Endothelial cell of umbilical vein (primary cell): ENCODE data around the gene SPATA31E1. TPM values are rescaled to one million over a fixed set of nuclear protein-coding genes. Genes with fewer than 3 reads are reported as not detected.

Experiments
- BruUV-seq: library from RNA; stranded (reverse); fragments of 400-500 nt; replicated peaks from 2 replicates; lab custom pipeline; 2021; lab: Mats Ljungman, UMichigan
- CTCF ChIA-PET: fragments of 300-600, 350-600 bp; sonication (Branson Sonifier 250); formaldehyde crosslinking; loops from one replicate; lab custom pipeline; 2021; ENCODE audit warnings: antibody characterized with exemption, inconsistent platforms; lab: Charles Lee
- POLR2A ChIA-PET: fragments of 300-600, 350-600 bp; sonication (Branson Sonifier 250); formaldehyde crosslinking; loops from one replicate; lab custom pipeline; 2021; ENCODE audit warnings: antibody characterized with exemption, inconsistent platforms; lab: Charles Lee
- DNase-seq: peaks from one replicate; pipeline ENCODE4 v3.0.0-alpha.2; 2011; ENCODE audit warnings: low read depth, low spot score
- FAIRE-seq: peaks from 2 replicates; lab custom pipeline; 2011; peaks lifted over from hg19 to GRCh38; lab: Jason Lieb, UNC
- H2AFZ ChIP-seq: 2 replicates; pipeline ENCODE4 v1.6.0; 2012; ENCODE audit warnings: low read depth, low read length, control low read depth, inconsistent platforms
- H3K27ac ChIP-seq: 2 replicates; pipeline ENCODE4 v1.5.1; 2011; ENCODE audit warnings: low read depth, mild to moderate bottlenecking, control low read depth, low read length, moderate library complexity; ENCODE audit not compliant: insufficient read depth
- H3K27me3 ChIP-seq, 2 experiments: 2 replicates each; pipeline versions ENCODE4 v1.6.0 to v1.6.1; 2011; ENCODE audit warnings: low read length in 2 of 2, mixed read lengths in 1 of 2; ENCODE audit not compliant: control insufficient read depth in 2 of 2, insufficient read depth in 2 of 2
- H3K36me3 ChIP-seq, 2 experiments: 2 replicates in 1 of 2; 3 replicates in 1 of 2; pipeline ENCODE4 v1.5.1; 2011; ENCODE audit warnings: low read length in 2 of 2, mild to moderate bottlenecking in 1 of 2, moderate library complexity in 1 of 2; ENCODE audit not compliant: control insufficient read depth in 2 of 2, insufficient read depth in 2 of 2; ENCODE audit errors: extremely low read depth in 1 of 2
- H3K4me1 ChIP-seq: 3 replicates; pipeline ENCODE4 v1.5.1; 2011; ENCODE audit warnings: mild to moderate bottlenecking, low read length; ENCODE audit not compliant: control insufficient read depth, insufficient read depth; ENCODE audit errors: extremely low read depth
- H3K4me2 ChIP-seq: 2 replicates; pipeline ENCODE4 v1.6.1; 2011; ENCODE audit warnings: low read length, control low read depth, mixed read lengths; ENCODE audit not compliant: insufficient read depth
- H3K4me3 ChIP-seq, 3 experiments: fragments of 200-600 bp in 1 of 3; sonication (generic), shearing (Covaris generic) in 1 of 3; replicated peaks in 1 of 3; 2 replicates each; pipeline ENCODE4 v1.5.1; 2011 to 2016; ENCODE audit warnings: control low read depth in 3 of 3, low read length in 3 of 3, mild to moderate bottlenecking in 2 of 3, inconsistent platforms in 1 of 3, low read depth in 1 of 3, moderate library complexity in 1 of 3; ENCODE audit not compliant: insufficient read depth in 1 of 3
- H3K79me2 ChIP-seq: 2 replicates; pipeline ENCODE4 v1.6.0; 2012; ENCODE audit warnings: low read length, inconsistent platforms; ENCODE audit not compliant: control insufficient read depth, insufficient read depth
- H3K9ac ChIP-seq: replicated peaks from 2 replicates; pipeline ENCODE3; 2011; ENCODE audit warnings: low read length, control low read depth; ENCODE audit not compliant: insufficient read depth; ENCODE audit errors: extremely low read depth
- H3K9me1 ChIP-seq: replicated peaks from 3 replicates; pipeline ENCODE4 v1.6.0; 2011; ENCODE audit warnings: mild to moderate bottlenecking, low read length; ENCODE audit not compliant: control insufficient read depth, insufficient read depth; ENCODE audit errors: extremely low read depth
- H3K9me3 ChIP-seq: replicated peaks from 2 replicates; pipeline ENCODE4 v1.5.1; 2012; ENCODE audit warnings: low read length, inconsistent platforms; ENCODE audit not compliant: control insufficient read depth, insufficient read depth
- H4K20me1 ChIP-seq: replicated peaks from 2 replicates; pipeline ENCODE3; 2011; ENCODE audit warnings: mild to moderate bottlenecking, low read length; ENCODE audit not compliant: control insufficient read depth, insufficient read depth; ENCODE audit errors: extremely low read depth
- EZH2 ChIP-seq: IDR thresholded peaks from 2 replicates; pipeline ENCODE4 v1.6.1; 2012; ENCODE audit warnings: borderline replicate concordance, low read depth, mild to moderate bottlenecking, moderate library complexity, low read length, inconsistent platforms; ENCODE audit not compliant: severe bottlenecking
- FOS ChIP-seq: IDR thresholded peaks from 2 replicates; pipeline ENCODE4 v1.6.1; 2011; ENCODE audit warnings: mild to moderate bottlenecking, low read length, moderate library complexity, borderline replicate concordance; ENCODE audit not compliant: insufficient read depth
- GATA2 ChIP-seq: IDR thresholded peaks from 2 replicates; pipeline ENCODE4 v1.7.0; 2011; ENCODE audit warnings: low read depth, mild to moderate bottlenecking, moderate library complexity, mixed read lengths, low read length; ENCODE audit not compliant: insufficient read length, insufficient read depth
- JUN ChIP-seq: IDR thresholded peaks from 2 replicates; pipeline ENCODE4 v1.6.1; 2011; ENCODE audit warnings: borderline replicate concordance, low read depth; ENCODE audit not compliant: insufficient read length, insufficient read depth
- MYC ChIP-seq: IDR thresholded peaks from one replicate; pipeline ENCODE4 v1.6.1; 2011; ENCODE audit warnings: mild to moderate bottlenecking, low read depth, low read length
- POLR2A ChIP-seq: IDR thresholded peaks from 2 replicates; pipeline ENCODE4 v1.6.1; 2012; ENCODE audit warnings: low read depth, mild to moderate bottlenecking, control low read depth, low read length
- POLR2AphosphoS5 ChIP-seq: IDR thresholded peaks from 2 replicates; pipeline ENCODE4 v1.6.1; 2012; ENCODE audit warnings: low read depth, mild to moderate bottlenecking, control low read depth, low read length, moderate library complexity; ENCODE audit not compliant: insufficient read depth
- dilution Hi-C: fragments of 300-500 bp; cut with MboI; formaldehyde crosslinking; loops from one replicate; pipeline ENCODE4 v1.15.0; 2019; ENCODE audit warnings: low sequenced_read_pairs; ENCODE audit not compliant: extremely low pct_ligation_motif_present
- intact Hi-C: fragments of 100-400 bp; cut with micrococcal nuclease; formaldehyde crosslinking; loops from one replicate; pipeline ENCODE4 v1.10.0; 2022
- polyA plus RNA-seq, 4 experiments: library from polyadenylated mRNA; depleted of rRNA in 3 of 4; stranded (reverse) in 3 of 4; unstranded in 1 of 4; fragments of >200 nt; gene quantifications; 2 replicates each; pipeline versions ENCODE4 v1.2.1 to v1.2.3, GENCODE V29; 2011 to 2012; ENCODE audit warnings: missing spikeins in 1 of 4
- total RNA-seq: library from RNA; stranded (reverse); gene quantifications from 2 replicates; pipeline ENCODE4 v1.2.3, GENCODE V29; 2021
- TF ChIP-seq, protein P1 (sequence below): IDR thresholded peaks from 2 replicates; pipeline ENCODE4 v1.6.1; 2011; ENCODE audit not compliant: insufficient read depth, insufficient read length
- TF ChIP-seq, protein P2 (sequence below), 2 donors: IDR thresholded peaks; 1 replicate in 1 of 2; 2 replicates in 1 of 2; pipeline ENCODE4 v1.5.1; 2011; ENCODE audit warnings: low read length in 2 of 2, mild to moderate bottlenecking in 2 of 2, moderate library complexity in 2 of 2, control low read depth in 1 of 2, inconsistent platforms in 1 of 2, low read depth in 1 of 2; ENCODE audit not compliant: insufficient read depth in 1 of 2; ENCODE audit errors: extremely low read depth in 1 of 2

The SPATA31E1 gene
- total and polyA plus RNA-seq, 2 donors (not counting 3 experiments of a cell fraction or from before 2014, with no cell fraction given), result not detected

DNA sequence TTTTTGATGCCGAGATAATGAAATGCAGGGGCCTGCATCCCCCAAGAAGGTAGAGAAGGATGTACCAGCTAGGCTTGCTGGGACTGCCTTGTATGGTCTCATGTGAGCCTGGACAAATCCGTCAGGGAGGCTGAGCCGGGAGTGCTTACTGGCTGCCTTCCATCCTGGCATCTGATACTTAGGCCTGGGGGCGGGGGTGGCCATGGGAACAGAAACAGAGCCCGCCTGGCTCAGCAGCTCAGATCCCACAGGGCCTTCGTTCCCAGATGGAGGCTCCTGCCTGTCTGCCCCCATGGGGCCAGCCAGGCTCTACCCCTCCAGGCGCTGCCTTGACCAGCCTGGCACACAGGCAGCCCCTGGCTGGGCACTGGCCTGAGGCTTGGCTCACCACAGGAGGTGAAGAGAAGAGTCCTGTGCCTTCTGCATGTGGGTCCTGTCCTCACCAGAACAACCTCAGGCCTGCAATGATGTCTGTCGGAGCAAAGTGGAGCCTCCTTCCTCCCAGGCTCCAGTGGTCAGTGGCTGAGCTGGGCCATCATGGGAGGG is 10.5 kb upstream of the SPATA31E1 start:
- dilution Hi-C loops (no loop called here), intact Hi-C loops (no loop called here)
- no peak overlapping the region for H3K9ac ChIP-seq
- DNase-seq, result no peak
- H3K4me2 ChIP-seq, result no peak overlapping the region
- no peak overlapping the region for H3K27ac ChIP-seq
- no peaks in the 10 kb centered on the region for H3K36me3 ChIP-seq
- ChIA-PET POLR2A (no interaction called here), CTCF (no interaction called here)
- H2AFZ ChIP-seq, result no peak overlapping the region
- H3K79me2 ChIP-seq, result no peaks in the 10 kb centered on the region
- H3K9me1 ChIP-seq, result no peaks in the 10 kb centered on the region
- no peaks in the 10 kb centered on the region for H3K27me3 ChIP-seq
- H3K4me3 ChIP-seq, result no peak overlapping the region
- no peak for FAIRE-seq
- no peaks in the 10 kb centered on the region for H3K9me3 ChIP-seq
- no peaks in the 10 kb centered on the region for H3K4me1 ChIP-seq
- no peaks in the 10 kb centered on the region for H4K20me1 ChIP-seq
- BruUV-seq, result no TSS peak
- TF ChIP-seq, protein P1, sequence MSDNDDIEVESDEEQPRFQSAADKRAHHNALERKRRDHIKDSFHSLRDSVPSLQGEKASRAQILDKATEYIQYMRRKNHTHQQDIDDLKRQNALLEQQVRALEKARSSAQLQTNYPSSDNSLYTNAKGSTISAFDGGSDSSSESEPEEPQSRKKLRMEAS, result no peak
- TF ChIP-seq POLR2A (no peak), GATA2 (no peak), POLR2AphosphoS5 (no peak), FOS (no peak), MYC (no peak), JUN (no peak), EZH2 (no peak)
- TF ChIP-seq, protein P2, sequence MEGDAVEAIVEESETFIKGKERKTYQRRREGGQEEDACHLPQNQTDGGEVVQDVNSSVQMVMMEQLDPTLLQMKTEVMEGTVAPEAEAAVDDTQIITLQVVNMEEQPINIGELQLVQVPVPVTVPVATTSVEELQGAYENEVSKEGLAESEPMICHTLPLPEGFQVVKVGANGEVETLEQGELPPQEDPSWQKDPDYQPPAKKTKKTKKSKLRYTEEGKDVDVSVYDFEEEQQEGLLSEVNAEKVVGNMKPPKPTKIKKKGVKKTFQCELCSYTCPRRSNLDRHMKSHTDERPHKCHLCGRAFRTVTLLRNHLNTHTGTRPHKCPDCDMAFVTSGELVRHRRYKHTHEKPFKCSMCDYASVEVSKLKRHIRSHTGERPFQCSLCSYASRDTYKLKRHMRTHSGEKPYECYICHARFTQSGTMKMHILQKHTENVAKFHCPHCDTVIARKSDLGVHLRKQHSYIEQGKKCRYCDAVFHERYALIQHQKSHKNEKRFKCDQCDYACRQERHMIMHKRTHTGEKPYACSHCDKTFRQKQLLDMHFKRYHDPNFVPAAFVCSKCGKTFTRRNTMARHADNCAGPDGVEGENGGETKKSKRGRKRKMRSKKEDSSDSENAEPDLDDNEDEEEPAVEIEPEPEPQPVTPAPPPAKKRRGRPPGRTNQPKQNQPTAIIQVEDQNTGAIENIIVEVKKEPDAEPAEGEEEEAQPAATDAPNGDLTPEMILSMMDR (IDR thresholded peaks at IDR 0.05; ENCODE audit: extremely low read depth in 1 of 2, insufficient read depth in 1 of 2, low read depth in 1 of 2, low read length in 2 of 2), result no peak
